Lower leg skin (tissue), 4 donors: ENCODE measurements around the gene ACP1. TPM values are rescaled to one million over a fixed set of nuclear protein-coding genes. Genes with fewer than 3 reads are reported as not detected.

Source experiments
- DNase-seq, 2 donors: peaks; one replicate each; pipeline ENCODE4 v3.0.0-alpha.2; 2019; ENCODE audit warnings: low spot score in 2 of 2
- H3K4me3 ChIP-seq: fragments of 200-600 bp; sonication (generic); 2 replicates; pipeline ENCODE4 v1.5.1; 2017; ENCODE audit warnings: mild to moderate bottlenecking, low read depth; ENCODE audit not compliant: poor library complexity, severe bottlenecking
- CTCF ChIP-seq, 3 donors: fragments of 450-650 bp; IDR thresholded peaks; one replicate each; pipeline ENCODE4 v1.5.1; 2016; ENCODE audit warnings: antibody characterized with exemption in 3 of 3, mild to moderate bottlenecking in 3 of 3, moderate library complexity in 2 of 3
- POLR2A ChIP-seq, 2 donors: fragments of 450-650 bp; IDR thresholded peaks; one replicate each; pipeline ENCODE4 v1.6.1; 2016 to 2017; ENCODE audit warnings: antibody characterized with exemption in 2 of 2, mild to moderate bottlenecking in 1 of 2, moderate library complexity in 1 of 2
- WGBS, 2 donors: methylation state at CpG; one replicate each; pipeline ENCODE4 v1.1.5; 2018; 5-methylcytosine and 5-hydroxymethylcytosine counted together
- intact Hi-C: fragments of 100-400 bp; cut with DNase I; formaldehyde crosslinking; loops from one replicate; pipeline ENCODE4 v1.15.0; 2023; ENCODE audit warnings: low total_unique reads
- total RNA-seq, 4 donors: library from RNA; depleted of rRNA; stranded (reverse); fragments of >200 nt; gene quantifications; one replicate each; pipeline ENCODE4 v1.1.0, GENCODE V29; 2016

The ACP1 gene
- total RNA-seq, 4 donors from 2014 or later, result 50.9 to 71.7 (median 54.6) TPM

- no peak for TF ChIP-seq CTCF (IDR thresholded peaks at IDR 0.05)
- no peak for TF ChIP-seq POLR2A (IDR thresholded peaks at IDR 0.05)
- DNase-seq, result no peak
- WGBS, 2 donors, result 81 to 86% methylated on average over 4 of the region's 4 CpGs
- no peak overlapping the region for H3K4me3 ChIP-seq
- intact Hi-C loops, result no loop called here
Observed at GRCh38 chr2:279366-279765, 14.6 kb downstream of the ACP1 start.

- TF ChIP-seq CTCF (IDR thresholded peaks at IDR 0.05) (no peak), POLR2A (IDR thresholded peaks at IDR 0.05) (no peak)
- DNase-seq, result no peak
- 90 to 92% methylated on average over 4 of the region's 4 CpGs for WGBS, 2 donors
Observed at GRCh38 chr2:279956-280649, 15.4 kb downstream of the ACP1 start.

GRCh38 chr2:280650-281110 is 15.9 kb downstream of the ACP1 start:
- no peak for DNase-seq
- 86 to 90% methylated on average over 7 of the region's 7 CpGs for WGBS, 2 donors
- intact Hi-C loops, result no loop called here

More at GRCh38 chr2:279956-280649, 15.4 kb downstream of the ACP1 start:
- no peak overlapping the region for H3K4me3 ChIP-seq
- intact Hi-C loops, result no loop called here

GRCh38 chr2:281381-281780 is 16.6 kb downstream of the ACP1 start:
- DNase-seq, result no peak
- intact Hi-C loops, result no loop called here
- WGBS, 2 donors, result 95 to 96% methylated on average over 9 of the region's 9 CpGs
- H3K4me3 ChIP-seq, result no peak overlapping the region
- TF ChIP-seq CTCF (IDR thresholded peaks at IDR 0.05) (no peak), POLR2A (IDR thresholded peaks at IDR 0.05) (no peak)

More at GRCh38 chr2:280650-281110, 15.9 kb downstream of the ACP1 start:
- H3K4me3 ChIP-seq, result no peak overlapping the region
- TF ChIP-seq POLR2A (IDR thresholded peaks at IDR 0.05) (no peak), CTCF (IDR thresholded peaks at IDR 0.05) (no peak)

GRCh38 chr2:282371-283263 is 17.9 kb downstream of the ACP1 start:
- no peak overlapping the region for H3K4me3 ChIP-seq
- WGBS, 2 donors, result 94% methylated on average over 12 of the region's 12 CpGs

More at GRCh38 chr2:282371-283263, 17.9 kb downstream of the ACP1 start:
- intact Hi-C loops, result no loop called here
- DNase-seq, result no peak
- TF ChIP-seq POLR2A (IDR thresholded peaks at IDR 0.05), result no peak
- no peak for TF ChIP-seq CTCF (IDR thresholded peaks at IDR 0.05)
